ENCODE results near the gene PARVB.

GRCh38 chr22:43996170-43996980 is 27.7 kb upstream of the PARVB start:
- TF ChIP-seq EZH2 (IDR thresholded peaks at IDR 0.05; ENCODE audit: borderline replicate concordance, low read length) (no peak), CTCF (IDR thresholded peaks at IDR 0.05; ENCODE audit: low read length) (no peak; the same call in 1 of the 2 replicates)

Data from OCI-LY1 (cell line).